ENCODE measurements around the gene C9.

- TF ChIP-seq, protein P1, sequence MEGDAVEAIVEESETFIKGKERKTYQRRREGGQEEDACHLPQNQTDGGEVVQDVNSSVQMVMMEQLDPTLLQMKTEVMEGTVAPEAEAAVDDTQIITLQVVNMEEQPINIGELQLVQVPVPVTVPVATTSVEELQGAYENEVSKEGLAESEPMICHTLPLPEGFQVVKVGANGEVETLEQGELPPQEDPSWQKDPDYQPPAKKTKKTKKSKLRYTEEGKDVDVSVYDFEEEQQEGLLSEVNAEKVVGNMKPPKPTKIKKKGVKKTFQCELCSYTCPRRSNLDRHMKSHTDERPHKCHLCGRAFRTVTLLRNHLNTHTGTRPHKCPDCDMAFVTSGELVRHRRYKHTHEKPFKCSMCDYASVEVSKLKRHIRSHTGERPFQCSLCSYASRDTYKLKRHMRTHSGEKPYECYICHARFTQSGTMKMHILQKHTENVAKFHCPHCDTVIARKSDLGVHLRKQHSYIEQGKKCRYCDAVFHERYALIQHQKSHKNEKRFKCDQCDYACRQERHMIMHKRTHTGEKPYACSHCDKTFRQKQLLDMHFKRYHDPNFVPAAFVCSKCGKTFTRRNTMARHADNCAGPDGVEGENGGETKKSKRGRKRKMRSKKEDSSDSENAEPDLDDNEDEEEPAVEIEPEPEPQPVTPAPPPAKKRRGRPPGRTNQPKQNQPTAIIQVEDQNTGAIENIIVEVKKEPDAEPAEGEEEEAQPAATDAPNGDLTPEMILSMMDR (IDR thresholded peaks at IDR 0.05; ENCODE audit: poor library complexity, severe bottlenecking): no peak
- no peak for TF ChIP-seq SMC3 (conservative IDR thresholded peaks at IDR 0.05; ENCODE audit: poor library complexity)
- no peak for TF ChIP-seq TAF1 (IDR thresholded peaks at IDR 0.05; ENCODE audit: low read depth)
Measured at GRCh38 chr5:39340506-39340905, 23.8 kb downstream of the C9 start.

All from neural cell (in vitro differentiated cells).